Measurements from ENCODE around the gene TSPAN18. TPM values are rescaled to one million over a fixed set of nuclear protein-coding genes. Genes with fewer than 3 reads are reported as not detected.

Gene TSPAN18
- total RNA-seq, 4 donors from 2014 or later = 2.2 to 18.1 (median 3.4) TPM

DNA sequence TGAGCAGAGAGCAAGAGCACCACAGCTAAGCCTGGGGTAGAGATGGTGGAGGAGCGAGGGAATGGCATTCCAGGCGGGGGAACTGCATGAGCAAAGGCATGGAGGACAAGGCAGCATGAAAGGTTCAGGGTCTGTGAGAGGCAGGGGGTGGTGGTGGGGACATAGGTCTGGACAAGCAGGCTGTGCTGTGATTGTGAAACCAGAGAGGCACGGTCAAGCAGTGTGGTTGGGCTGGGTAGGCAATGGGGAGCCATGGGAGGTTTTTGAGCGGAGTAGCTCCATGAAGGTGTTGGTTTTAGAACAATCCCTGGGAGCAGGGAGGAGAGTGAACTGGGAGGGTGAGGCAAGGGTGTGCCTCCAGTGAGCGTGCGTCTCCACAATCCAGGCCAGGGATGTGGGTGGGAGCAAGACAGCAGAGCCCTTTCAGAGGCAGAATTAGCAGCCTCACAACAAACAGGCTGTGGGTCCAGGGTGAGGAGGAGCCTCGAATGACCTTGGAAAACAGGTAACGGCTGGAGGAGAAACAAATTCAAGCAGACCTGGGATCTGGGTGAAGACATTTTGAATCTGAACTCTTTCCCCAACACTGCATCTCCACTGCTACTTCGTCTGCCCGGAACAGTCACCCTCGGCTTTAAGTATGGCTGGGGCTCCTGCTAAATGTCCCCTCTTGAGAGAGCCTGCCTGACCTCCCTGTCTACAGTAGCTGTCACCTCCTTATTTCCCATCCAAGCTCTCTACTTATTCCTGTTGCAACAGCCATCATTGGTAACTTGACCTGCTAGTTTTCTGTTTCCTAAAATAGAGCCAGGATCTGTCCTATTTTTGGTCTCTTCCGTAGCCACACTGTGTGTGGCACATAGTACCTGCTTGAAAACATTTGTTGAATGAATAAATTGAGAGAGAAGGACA, 27.0 kb upstream of the TSPAN18 start:
- TF ChIP-seq, protein P1, sequence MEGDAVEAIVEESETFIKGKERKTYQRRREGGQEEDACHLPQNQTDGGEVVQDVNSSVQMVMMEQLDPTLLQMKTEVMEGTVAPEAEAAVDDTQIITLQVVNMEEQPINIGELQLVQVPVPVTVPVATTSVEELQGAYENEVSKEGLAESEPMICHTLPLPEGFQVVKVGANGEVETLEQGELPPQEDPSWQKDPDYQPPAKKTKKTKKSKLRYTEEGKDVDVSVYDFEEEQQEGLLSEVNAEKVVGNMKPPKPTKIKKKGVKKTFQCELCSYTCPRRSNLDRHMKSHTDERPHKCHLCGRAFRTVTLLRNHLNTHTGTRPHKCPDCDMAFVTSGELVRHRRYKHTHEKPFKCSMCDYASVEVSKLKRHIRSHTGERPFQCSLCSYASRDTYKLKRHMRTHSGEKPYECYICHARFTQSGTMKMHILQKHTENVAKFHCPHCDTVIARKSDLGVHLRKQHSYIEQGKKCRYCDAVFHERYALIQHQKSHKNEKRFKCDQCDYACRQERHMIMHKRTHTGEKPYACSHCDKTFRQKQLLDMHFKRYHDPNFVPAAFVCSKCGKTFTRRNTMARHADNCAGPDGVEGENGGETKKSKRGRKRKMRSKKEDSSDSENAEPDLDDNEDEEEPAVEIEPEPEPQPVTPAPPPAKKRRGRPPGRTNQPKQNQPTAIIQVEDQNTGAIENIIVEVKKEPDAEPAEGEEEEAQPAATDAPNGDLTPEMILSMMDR (IDR thresholded peaks at IDR 0.05) = no peak
- no peak for ATAC-seq (ENCODE audit: low FRiP score)
- no peak for DNase-seq (ENCODE audit: low spot score)

DNA sequence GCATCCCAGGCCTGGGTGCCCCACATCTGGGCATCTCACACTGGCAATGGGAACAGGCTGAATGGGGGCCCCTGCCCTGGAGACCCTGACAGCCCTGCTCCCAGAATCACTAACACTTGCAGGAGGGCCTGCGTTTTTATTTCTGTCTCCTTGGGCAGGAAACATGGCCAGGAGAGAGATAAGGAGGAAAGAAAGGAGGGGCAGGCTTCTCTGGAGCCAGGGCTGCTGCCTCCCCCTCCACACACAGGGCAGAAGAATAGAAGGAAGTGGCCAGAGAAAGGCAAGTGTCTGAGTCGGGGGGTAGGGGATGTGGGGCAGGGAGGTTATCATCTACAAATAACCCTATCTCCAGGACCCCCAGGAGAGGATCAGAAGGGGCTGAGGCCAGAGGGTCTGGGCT, 25.5 kb upstream of the TSPAN18 start:
- no peak for ATAC-seq (ENCODE audit: low FRiP score)
- TF ChIP-seq, protein P1 (IDR thresholded peaks at IDR 0.05) = no peak

DNA sequence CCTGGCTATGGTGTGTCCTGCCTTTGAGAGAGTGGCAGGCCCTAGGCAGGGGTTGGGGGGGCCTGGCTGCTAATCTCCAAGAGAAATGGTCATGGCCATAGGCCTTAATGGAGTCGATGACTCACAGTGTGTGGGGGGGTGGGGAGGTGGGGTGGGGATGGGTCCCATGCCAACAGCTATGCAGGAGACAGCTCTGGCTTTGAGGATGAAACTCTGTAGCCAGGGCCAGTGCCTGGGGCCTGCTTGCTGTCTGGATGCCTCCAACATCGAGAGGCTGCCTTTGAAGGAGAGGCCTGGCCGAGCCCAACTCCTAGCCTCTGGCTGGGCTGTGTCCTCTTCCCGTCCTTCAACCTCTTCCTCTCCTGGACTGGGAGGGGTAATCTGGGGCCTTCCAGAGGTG, 23.9 kb upstream of the TSPAN18 start:
- no peak for DNase-seq (ENCODE audit: low spot score)
- TF ChIP-seq, protein P1 (IDR thresholded peaks at IDR 0.05) = no peak
- peak; percentile 65 for ATAC-seq (ENCODE audit: low FRiP score)

More for the DNA sequence above, 25.5 kb upstream of the TSPAN18 start:
- DNase-seq (ENCODE audit: low spot score) = no peak

DNA sequence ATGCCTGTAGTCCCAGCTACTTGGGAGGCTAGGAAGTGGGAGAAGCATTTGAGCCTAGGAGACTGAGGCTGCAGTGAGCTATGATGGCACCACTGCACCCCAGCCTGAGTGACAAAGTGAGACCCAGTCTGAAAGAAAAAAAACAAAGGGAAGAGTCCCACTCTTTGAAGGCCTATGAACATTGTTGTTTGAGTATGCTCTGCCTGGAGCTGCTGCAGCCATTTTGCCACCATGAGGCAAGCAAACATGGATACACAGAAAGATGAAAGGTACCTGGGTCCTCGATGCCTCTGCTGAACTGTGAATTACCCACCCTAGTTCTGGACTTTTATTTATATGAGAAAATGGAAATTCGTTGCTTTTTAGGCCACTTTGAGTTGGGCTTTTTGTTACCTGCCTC, 19.7 kb upstream of the TSPAN18 start:
- DNase-seq (ENCODE audit: low spot score) = no peak
- TF ChIP-seq, protein P1 (IDR thresholded peaks at IDR 0.05) = no peak
- no peak for ATAC-seq (ENCODE audit: low FRiP score)

DNA sequence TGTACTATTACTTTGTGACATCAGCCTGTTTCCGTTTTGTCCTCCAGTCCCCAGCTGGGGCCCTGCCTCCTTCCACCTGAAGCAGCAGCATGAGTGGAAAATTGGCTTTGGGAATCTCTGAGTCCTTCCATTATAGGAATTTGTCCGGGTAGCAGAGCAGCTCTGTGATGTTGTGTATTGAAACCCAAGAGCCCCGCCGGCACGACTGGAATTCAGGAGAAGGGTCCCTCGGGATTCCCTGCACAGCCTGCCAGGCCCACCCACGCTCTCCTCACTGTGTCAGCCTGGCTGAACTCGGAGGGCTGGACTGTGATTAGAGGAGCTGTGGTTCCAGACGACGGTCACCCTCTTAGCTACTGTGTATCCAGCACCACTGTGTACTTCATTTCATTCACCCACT, 18.8 kb upstream of the TSPAN18 start:
- DNase-seq (ENCODE audit: low spot score) = no peak
- ATAC-seq (ENCODE audit: low FRiP score) = no peak
- TF ChIP-seq, protein P1 (IDR thresholded peaks at IDR 0.05) = no peak

DNA sequence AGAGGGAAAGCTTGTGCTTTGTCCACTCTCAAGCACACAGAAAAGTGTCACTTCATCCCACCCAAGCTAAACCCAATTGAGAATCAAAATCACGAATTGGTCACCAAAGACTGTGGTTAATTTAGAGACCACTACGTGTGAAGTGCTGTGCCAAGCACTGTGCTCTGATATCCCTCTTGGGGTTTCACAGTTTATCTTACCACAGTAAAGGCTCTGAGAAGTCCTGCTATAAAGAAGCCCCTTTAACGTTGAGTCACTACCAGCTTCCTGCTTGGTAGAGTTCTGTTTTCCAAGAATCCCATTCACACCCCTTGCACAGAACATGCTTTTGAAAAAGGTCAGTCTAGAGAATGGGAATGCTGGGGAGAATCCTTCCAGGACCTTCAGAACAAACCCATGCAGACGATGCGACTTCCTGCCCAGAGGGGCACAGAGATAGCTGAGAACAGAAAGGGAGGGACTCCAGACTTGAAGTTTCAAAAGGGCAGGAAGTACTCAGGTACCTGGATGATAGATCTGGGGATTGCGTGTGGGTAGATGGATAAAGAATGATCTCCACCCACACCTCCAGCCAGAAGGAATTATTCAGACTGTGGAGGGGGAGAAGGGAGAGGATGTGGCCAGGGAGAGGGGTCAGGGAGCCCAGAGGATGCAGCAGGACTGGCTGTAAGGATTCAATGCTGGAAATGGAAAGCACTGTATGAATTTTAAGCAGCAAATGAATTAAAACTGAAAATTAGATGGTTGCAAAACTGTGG, 18.1 kb upstream of the TSPAN18 start:
- DNase-seq (ENCODE audit: low spot score) = no peak
- TF ChIP-seq, protein P1 (IDR thresholded peaks at IDR 0.05) = no peak
- ATAC-seq (ENCODE audit: low FRiP score) = no peak

Measured in omental fat pad (tissue), 4 donors.